K562 (cell line): ENCODE results near the gene DDX55. TPM values are rescaled to one million over a fixed set of nuclear protein-coding genes. Genes with fewer than 3 reads are reported as not detected.

Experiments used
- ATAC-seq: fragments of 200-7000 bp; cut with Tn5 transposase; 3 replicates; pipeline ENCODE4 v1.9.1; 2020; ENCODE audit warnings: moderate library complexity
- BruUV-seq: library from RNA; stranded (reverse); fragments of 400-500 nt; replicated peaks from 2 replicates; lab custom pipeline; 2021; lab: Mats Ljungman, UMichigan
- CTCF ChIA-PET: fragments of 300-600 bp; formaldehyde crosslinking; extraction: SDS; loops from one replicate; lab custom pipeline; 2021; ENCODE audit warnings: low intra/inter-chr PET ratio; lab: Yijun Ruan, JAX
- POLR2A ChIA-PET: fragments of 300-600, 350-650 bp; sonication (Branson Sonifier 250); formaldehyde crosslinking; extraction: SDS; loops from one replicate; lab custom pipeline; 2021; ENCODE audit warnings: antibody characterized with exemption, inconsistent platforms; lab: Yijun Ruan, JAX
- DNase-seq, 4 experiments: peaks; one replicate each; pipeline versions ENCODE4 v3.0.0 to v3.0.0-alpha.2; 2011 to 2018; ENCODE audit warnings: low spot score in 3 of 4, mixed read lengths in 3 of 4; ENCODE audit errors: extremely low read depth in 1 of 4
- FAIRE-seq: peaks from 2 replicates; lab custom pipeline; 2011; peaks lifted over from hg19 to GRCh38; lab: Jason Lieb, UNC
- H2AFZ ChIP-seq: 2 replicates; pipeline ENCODE4 v1.6.0; 2011; ENCODE audit warnings: low read depth, low read length, control low read depth, inconsistent platforms
- H3K27ac ChIP-seq: fragments of 200-600 bp; 3 replicates; pipeline ENCODE4 v1.8.0; 2011; ENCODE audit warnings: low read depth, mild to moderate bottlenecking, control low read depth, inconsistent platforms, low read length, moderate library complexity, mixed read lengths; ENCODE audit errors: extremely low read depth
- H3K27me3 ChIP-seq, 2 experiments: fragments of 300-600 bp in 1 of 2; 2 replicates in 1 of 2; 3 replicates in 1 of 2; pipeline versions ENCODE4 v1.6.0 to v1.8.0; 2011; ENCODE audit warnings: inconsistent platforms in 2 of 2, low read length in 2 of 2, mild to moderate bottlenecking in 1 of 2, mixed read lengths in 1 of 2, moderate library complexity in 1 of 2; ENCODE audit not compliant: control insufficient read depth in 2 of 2, insufficient read depth in 2 of 2
- H3K36me3 ChIP-seq: fragments of 300-600 bp; 3 replicates; pipeline ENCODE4 v1.8.0; 2011; ENCODE audit warnings: mild to moderate bottlenecking, low read length, inconsistent platforms; ENCODE audit not compliant: control insufficient read depth, insufficient read depth
- H3K4me1 ChIP-seq, 2 experiments: fragments of 200-600 bp in 1 of 2; replicated peaks in 1 of 2; 2 replicates in 1 of 2; 3 replicates in 1 of 2; pipeline versions ENCODE4 v1.5.1 to v1.8.0; 2011; ENCODE audit warnings: inconsistent platforms in 2 of 2, low read length in 2 of 2, mild to moderate bottlenecking in 1 of 2, mixed read lengths in 1 of 2, moderate library complexity in 1 of 2; ENCODE audit not compliant: control insufficient read depth in 2 of 2, insufficient read depth in 2 of 2
- H3K4me2 ChIP-seq: 2 replicates; pipeline ENCODE4 v1.6.1; 2011; ENCODE audit warnings: low read length, control low read depth, inconsistent platforms, mixed read lengths; ENCODE audit not compliant: insufficient read depth
- H3K4me3 ChIP-seq: fragments of 200-600 bp; sonication (generic), shearing (Covaris generic); 2 replicates; pipeline ENCODE4 v1.5.1; 2016; ENCODE audit warnings: control low read depth, inconsistent platforms
- H3K79me2 ChIP-seq: fragments of 200-600 bp; 3 replicates; pipeline ENCODE4 v1.8.0; 2011; ENCODE audit warnings: low read length, inconsistent platforms; ENCODE audit not compliant: control insufficient read depth, insufficient read depth
- H3K9ac ChIP-seq, 2 experiments: 2 replicates each; pipeline versions ENCODE4 v1.6.0 to v1.6.1; 2011; ENCODE audit warnings: low read depth in 2 of 2, low read length in 2 of 2, control low read depth in 1 of 2, inconsistent platforms in 1 of 2, mild to moderate bottlenecking in 1 of 2, mixed read lengths in 1 of 2; ENCODE audit not compliant: insufficient read depth in 1 of 2
- H3K9me1 ChIP-seq: one replicate; pipeline ENCODE4 v1.6.0; 2011; ENCODE audit warnings: inconsistent platforms, mild to moderate bottlenecking, low read length, moderate library complexity; ENCODE audit not compliant: control insufficient read depth, insufficient read depth
- H3K9me3 ChIP-seq: replicated peaks from 2 replicates; pipeline ENCODE4 v1.5.1; 2011; ENCODE audit warnings: low read depth, low read length, inconsistent platforms; ENCODE audit not compliant: control insufficient read depth, insufficient read depth
- H4K20me1 ChIP-seq: replicated peaks from 2 replicates; pipeline ENCODE4 v1.6.1; 2011; ENCODE audit warnings: low read length, inconsistent platforms, mixed read lengths; ENCODE audit not compliant: control insufficient read depth, insufficient read depth
- CBX2 ChIP-seq: fragments of 200-600 bp; sonication (generic); IDR thresholded peaks from one replicate; pipeline ENCODE4 v1.6.1; 2012; ENCODE audit warnings: mild to moderate bottlenecking, low read length, inconsistent platforms; ENCODE audit not compliant: insufficient read depth, poor library complexity, severe bottlenecking
- CREM ChIP-seq: IDR thresholded peaks from 2 replicates; pipeline ENCODE4 v1.6.1; 2014; ENCODE audit warnings: antibody characterized with exemption, low read depth
- EP400 ChIP-seq: fragments of 450-650 bp; IDR thresholded peaks from 2 replicates; pipeline ENCODE4 v1.6.1; 2017; ENCODE audit warnings: antibody characterized with exemption, mild to moderate bottlenecking, moderate library complexity
- GATAD2B ChIP-seq: fragments of 450-650 bp; IDR thresholded peaks from 2 replicates; pipeline ENCODE4 v1.6.1; 2017; ENCODE audit warnings: mild to moderate bottlenecking, borderline replicate concordance
- MTA1 ChIP-seq: fragments of 450-650 bp; IDR thresholded peaks from 2 replicates; pipeline ENCODE4 v1.6.1; 2017; ENCODE audit warnings: borderline replicate concordance
- PHB ChIP-seq: fragments of 250-450 bp; sonication (Bioruptor Pico); IDR thresholded peaks from 2 replicates; pipeline ENCODE4 v1.5.0; 2021
- PYGO2 ChIP-seq: fragments of 450-650 bp; IDR thresholded peaks from 2 replicates; pipeline ENCODE4 v1.6.1; 2016; ENCODE audit warnings: mild to moderate bottlenecking, missing genetic modification characterization, moderate library complexity, missing compliant biosample characterization
- SMAD3 ChIP-seq: fragments of 450-650 bp; formaldehyde crosslinking; conservative IDR thresholded peaks from 2 replicates; pipeline ENCODE4 v1.4.0; 2020; ENCODE audit warnings: mild to moderate bottlenecking
- SRF ChIP-seq, 2 experiments: fragments of 250-450, 450-650 bp in 1 of 2; sonication (Bioruptor Pico) in 1 of 2; sonication (generic) in 1 of 2; formaldehyde crosslinking; IDR thresholded peaks; 2 replicates each; pipeline versions ENCODE4 v1.5.0 to v1.5.1; 2020 to 2022; ENCODE audit warnings: mild to moderate bottlenecking in 1 of 2, missing genetic modification reagents in 1 of 2
- TEAD4 ChIP-seq, 2 experiments: sonication (generic) in 1 of 2; formaldehyde crosslinking in 1 of 2; IDR thresholded peaks; 2 replicates each; pipeline versions ENCODE4 v1.6.1 to v1.8.0; 2012 to 2022; ENCODE audit warnings: borderline replicate concordance in 1 of 2, inconsistent platforms in 1 of 2, low read length in 1 of 2, mild to moderate bottlenecking in 1 of 2, missing genetic modification reagents in 1 of 2
- XRCC4 ChIP-seq: IDR thresholded peaks from one replicate; pipeline ENCODE4 v1.6.1; 2011; ENCODE audit not compliant: insufficient read depth, insufficient read length; ENCODE audit errors: extremely low read depth
- ZBTB8A ChIP-seq: fragments of 450-650 bp; IDR thresholded peaks from 2 replicates; pipeline ENCODE4 v1.6.1; 2018; ENCODE audit warnings: mild to moderate bottlenecking, moderate library complexity; ENCODE audit not compliant: partially characterized antibody
- ZNF143 ChIP-seq: sonication (generic); formaldehyde crosslinking; IDR thresholded peaks from 2 replicates; pipeline ENCODE4 v1.9.0; 2022; ENCODE audit warnings: mild to moderate bottlenecking, missing genetic modification reagents
- WGBS: fragments of 100-300 bp; shearing (Covaris generic); methylation state at CpG from one replicate; pipeline ENCODE4 v1.1.6; 2016; ENCODE audit warnings: low coverage, mixed read lengths; ENCODE audit not compliant: insufficient coverage; ENCODE audit errors: missing lambda C conversion rate; 5-methylcytosine and 5-hydroxymethylcytosine counted together
- in situ Hi-C: fragments of 300-500 bp; cut with MboI; formaldehyde crosslinking; loops from 4 replicates; pipeline ENCODE4 v1.15.0; 2018; ENCODE audit warnings: inconsistent platforms, mixed read lengths
- intact Hi-C: fragments of 100-400 bp; cut with micrococcal nuclease; formaldehyde crosslinking; loops from 2 replicates; pipeline ENCODE4 v1.14.2; 2022
- polyA plus RNA-seq, 8 experiments: library from polyadenylated mRNA; depleted of rRNA in 4 of 8; stranded (reverse) in 5 of 8; unstranded in 3 of 8; fragments of >200 nt; fragmentation: Nextera tagmentation in 2 of 8; fragmentation: Illumina TruSeq in 1 of 8; extraction: Ambion mirVana in 2 of 8; extraction: Trizol in 1 of 8; gene quantifications; 2 replicates each; pipeline versions ENCODE4 v1.2.1 to v1.2.3, GENCODE V29; 2011 to 2014; ENCODE audit warnings: inconsistent platforms in 1 of 8, missing spikeins in 1 of 8
- total RNA-seq, 7 experiments: library from RNA; depleted of rRNA in 6 of 7; stranded (reverse); fragments of >200 nt in 6 of 7; fragmentation: Illumina TruSeq in 2 of 7; extraction: Trizol in 2 of 7; gene quantifications; 2 replicates each; pipeline versions ENCODE4 v1.2.1 to v1.2.3, GENCODE V29; 2011 to 2021; ENCODE audit warnings: low replicate concordance in 1 of 7
- TF ChIP-seq, protein P1 (sequence below), 2 experiments: fragments of 450-650 bp; IDR thresholded peaks; 2 replicates each; pipeline ENCODE4 v1.6.1; 2016
- TF ChIP-seq, protein P2 (sequence below): conservative IDR thresholded peaks from 2 replicates; pipeline ENCODE4 v1.6.1; 2011; ENCODE audit warnings: low read depth, mild to moderate bottlenecking, low read length; ENCODE audit not compliant: control insufficient read depth
- TF ChIP-seq, protein P3 (sequence below): fragments of 450-650 bp; IDR thresholded peaks from 2 replicates; pipeline ENCODE4 v1.6.1; 2017; ENCODE audit warnings: antibody characterized with exemption, mild to moderate bottlenecking

The DDX55 gene
- total and polyA plus RNA-seq, 9 of the 15 experiments (the other 6 are each of a cell fraction or from before 2014, with no cell fraction given), result 10.6 to 71.0 (median 60.9) TPM

DNA sequence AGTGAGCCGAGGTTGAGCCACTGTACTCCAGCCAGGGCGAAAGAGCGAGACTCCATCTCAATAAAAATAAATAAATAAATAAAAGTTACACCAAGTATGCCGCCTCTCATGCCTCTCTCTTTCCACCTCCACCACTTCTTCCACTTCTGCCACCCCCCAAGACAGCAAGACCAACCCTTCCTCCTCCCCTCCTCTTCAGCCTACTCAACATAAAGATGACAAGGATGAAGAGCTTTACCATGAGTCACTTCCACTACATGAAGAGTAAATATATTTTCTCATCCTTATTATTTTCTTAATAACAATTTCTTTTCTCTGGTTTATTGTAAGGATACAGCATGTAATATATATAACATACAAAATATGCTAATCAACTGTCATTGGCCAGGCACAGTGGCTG is 21.1 kb upstream of the DDX55 start:
- 88% methylated on average over 4 of the region's 4 CpGs for WGBS
- ATAC-seq, result no peak
- Histone ChIP-seq H3K9me1 (no peaks in the 10 kb centered on the region), H3K4me1 (peaks cover 11 to 12% of the 10 kb centered on the region in 2 experiments), H3K27ac (no peak overlapping the region), H4K20me1 (no peaks in the 10 kb centered on the region), H3K79me2 (peaks cover 38% of the 10 kb centered on the region), H3K27me3 (no peaks in the 10 kb centered on the region), H3K9ac (no peak overlapping the region), H3K4me2 (no peak overlapping the region), H3K36me3 (peaks cover 6% of the 10 kb centered on the region; the same call in 1 of the 3 replicates), H2AFZ (no peak overlapping the region), H3K9me3 (no peaks in the 10 kb centered on the region), H3K4me3 (no peak overlapping the region)
- intact Hi-C loops, result loop anchor here (5.0 kb wide), 2 partner anchors 123 to 218 kb away; partner anchors contain the start of genes SBNO1 and SNRNP35
- BruUV-seq, result no TSS peak
- DNase-seq, result no peak
- no peak for FAIRE-seq
- ChIA-PET POLR2A (interaction anchor here (1.8 kb wide), 1 partner anchor 9 kb away, joined by 5 read pairs; no protein-coding TSS in a partner anchor), CTCF (no interaction called here)
- in situ Hi-C loops, result no loop called here
- TF ChIP-seq, protein P1, sequence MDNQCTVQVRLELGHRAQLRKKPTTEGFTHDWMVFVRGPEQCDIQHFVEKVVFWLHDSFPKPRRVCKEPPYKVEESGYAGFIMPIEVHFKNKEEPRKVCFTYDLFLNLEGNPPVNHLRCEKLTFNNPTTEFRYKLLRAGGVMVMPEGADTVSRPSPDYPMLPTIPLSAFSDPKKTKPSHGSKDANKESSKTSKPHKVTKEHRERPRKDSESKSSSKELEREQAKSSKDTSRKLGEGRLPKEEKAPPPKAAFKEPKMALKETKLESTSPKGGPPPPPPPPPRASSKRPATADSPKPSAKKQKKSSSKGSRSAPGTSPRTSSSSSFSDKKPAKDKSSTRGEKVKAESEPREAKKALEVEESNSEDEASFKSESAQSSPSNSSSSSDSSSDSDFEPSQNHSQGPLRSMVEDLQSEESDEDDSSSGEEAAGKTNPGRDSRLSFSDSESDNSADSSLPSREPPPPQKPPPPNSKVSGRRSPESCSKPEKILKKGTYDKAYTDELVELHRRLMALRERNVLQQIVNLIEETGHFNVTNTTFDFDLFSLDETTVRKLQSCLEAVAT (IDR thresholded peaks at IDR 0.05), result no peak
- TF ChIP-seq TEAD4 (IDR thresholded peaks at IDR 0.05; ENCODE audit: low read length) (no peak), TEAD4 (CRISPR knock-in tag; IDR thresholded peaks at IDR 0.05; ENCODE audit: borderline replicate concordance) (no peak), EP400 (no peak), SMAD3 (CRISPR knock-in tag) (no peak), ZNF143 (no peak), ZBTB8A (no peak), CBX2 (no peak), GATAD2B (no peak), CREM (no peak), SRF (CRISPR knock-in tag; IDR thresholded peaks at IDR 0.05) (no peak), XRCC4 (no peak), MTA1 (no peak), PYGO2 (no peak), PHB (CRISPR knock-in tag) (no peak)
- TF ChIP-seq, protein P2, sequence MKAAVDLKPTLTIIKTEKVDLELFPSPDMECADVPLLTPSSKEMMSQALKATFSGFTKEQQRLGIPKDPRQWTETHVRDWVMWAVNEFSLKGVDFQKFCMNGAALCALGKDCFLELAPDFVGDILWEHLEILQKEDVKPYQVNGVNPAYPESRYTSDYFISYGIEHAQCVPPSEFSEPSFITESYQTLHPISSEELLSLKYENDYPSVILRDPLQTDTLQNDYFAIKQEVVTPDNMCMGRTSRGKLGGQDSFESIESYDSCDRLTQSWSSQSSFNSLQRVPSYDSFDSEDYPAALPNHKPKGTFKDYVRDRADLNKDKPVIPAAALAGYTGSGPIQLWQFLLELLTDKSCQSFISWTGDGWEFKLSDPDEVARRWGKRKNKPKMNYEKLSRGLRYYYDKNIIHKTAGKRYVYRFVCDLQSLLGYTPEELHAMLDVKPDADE, result no peak
- TF ChIP-seq, protein P3, sequence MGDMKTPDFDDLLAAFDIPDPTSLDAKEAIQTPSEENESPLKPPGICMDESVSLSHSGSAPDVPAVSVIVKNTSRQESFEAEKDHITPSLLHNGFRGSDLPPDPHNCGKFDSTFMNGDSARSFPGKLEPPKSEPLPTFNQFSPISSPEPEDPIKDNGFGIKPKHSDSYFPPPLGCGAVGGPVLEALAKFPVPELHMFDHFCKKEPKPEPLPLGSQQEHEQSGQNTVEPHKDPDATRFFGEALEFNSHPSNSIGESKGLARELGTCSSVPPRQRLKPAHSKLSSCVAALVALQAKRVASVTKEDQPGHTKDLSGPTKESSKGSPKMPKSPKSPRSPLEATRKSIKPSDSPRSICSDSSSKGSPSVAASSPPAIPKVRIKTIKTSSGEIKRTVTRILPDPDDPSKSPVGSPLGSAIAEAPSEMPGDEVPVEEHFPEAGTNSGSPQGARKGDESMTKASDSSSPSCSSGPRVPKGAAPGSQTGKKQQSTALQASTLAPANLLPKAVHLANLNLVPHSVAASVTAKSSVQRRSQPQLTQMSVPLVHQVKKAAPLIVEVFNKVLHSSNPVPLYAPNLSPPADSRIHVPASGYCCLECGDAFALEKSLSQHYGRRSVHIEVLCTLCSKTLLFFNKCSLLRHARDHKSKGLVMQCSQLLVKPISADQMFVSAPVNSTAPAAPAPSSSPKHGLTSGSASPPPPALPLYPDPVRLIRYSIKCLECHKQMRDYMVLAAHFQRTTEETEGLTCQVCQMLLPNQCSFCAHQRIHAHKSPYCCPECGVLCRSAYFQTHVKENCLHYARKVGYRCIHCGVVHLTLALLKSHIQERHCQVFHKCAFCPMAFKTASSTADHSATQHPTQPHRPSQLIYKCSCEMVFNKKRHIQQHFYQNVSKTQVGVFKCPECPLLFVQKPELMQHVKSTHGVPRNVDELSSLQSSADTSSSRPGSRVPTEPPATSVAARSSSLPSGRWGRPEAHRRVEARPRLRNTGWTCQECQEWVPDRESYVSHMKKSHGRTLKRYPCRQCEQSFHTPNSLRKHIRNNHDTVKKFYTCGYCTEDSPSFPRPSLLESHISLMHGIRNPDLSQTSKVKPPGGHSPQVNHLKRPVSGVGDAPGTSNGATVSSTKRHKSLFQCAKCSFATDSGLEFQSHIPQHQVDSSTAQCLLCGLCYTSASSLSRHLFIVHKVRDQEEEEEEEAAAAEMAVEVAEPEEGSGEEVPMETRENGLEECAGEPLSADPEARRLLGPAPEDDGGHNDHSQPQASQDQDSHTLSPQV, result no peak
